Liver (tissue), 3 donors: Measurements from ENCODE around the gene MRPL42.
A peak's percentile ranks its signal among the peaks of the same experiment; 100 is the strongest.

Experiments
- EGR1 ChIP-seq, 2 donors: IDR thresholded peaks; 2 replicates each; pipeline ENCODE4 v1.6.1; 2016 to 2018; ENCODE audit warnings: antibody characterized with exemption in 2 of 2, low read depth in 2 of 2
- FOXA1 ChIP-seq: IDR thresholded peaks from 2 replicates; pipeline ENCODE4 v1.6.1; 2016; ENCODE audit warnings: antibody characterized with exemption
- GABPA ChIP-seq, 2 donors: IDR thresholded peaks in 1 of 2; conservative IDR thresholded peaks in 1 of 2; 2 replicates each; pipeline ENCODE4 v1.6.1; 2016; ENCODE audit warnings: antibody characterized with exemption in 2 of 2, mild to moderate bottlenecking in 1 of 2, moderate library complexity in 1 of 2
- HNF4A ChIP-seq, 2 donors: conservative IDR thresholded peaks; 2 replicates each; pipeline ENCODE4 v1.6.1; 2016; ENCODE audit warnings: antibody characterized with exemption in 2 of 2, mild to moderate bottlenecking in 2 of 2
- HNF4G ChIP-seq: IDR thresholded peaks from 2 replicates; pipeline ENCODE4 v1.6.1; 2016; ENCODE audit warnings: antibody characterized with exemption
- RAD21 ChIP-seq, 2 donors: IDR thresholded peaks; 2 replicates each; pipeline ENCODE4 v1.6.1; 2016; ENCODE audit warnings: antibody characterized with exemption in 2 of 2, mild to moderate bottlenecking in 2 of 2
- REST ChIP-seq: IDR thresholded peaks from 2 replicates; pipeline ENCODE4 v1.6.1; 2016; ENCODE audit warnings: antibody characterized with exemption, mild to moderate bottlenecking
- SP1 ChIP-seq: IDR thresholded peaks from 2 replicates; pipeline ENCODE4 v1.6.1; 2018; ENCODE audit warnings: antibody characterized with exemption, mild to moderate bottlenecking
- TAF1 ChIP-seq: conservative IDR thresholded peaks from 2 replicates; pipeline ENCODE4 v1.6.1; 2016; ENCODE audit warnings: antibody characterized with exemption, mild to moderate bottlenecking
- YY1 ChIP-seq: IDR thresholded peaks from 2 replicates; pipeline ENCODE4 v1.6.1; 2016; ENCODE audit warnings: antibody characterized with exemption, mild to moderate bottlenecking
- TF ChIP-seq, protein P1 (sequence below): fragments of 150-350 bp; IDR thresholded peaks from 2 replicates; pipeline ENCODE4 v1.5.1; 2017; ENCODE audit warnings: improper control_type of control experiment, low read depth, low read length; ENCODE audit not compliant: missing input control
- TF ChIP-seq, protein P2 (sequence below): IDR thresholded peaks from 2 replicates; pipeline ENCODE4 v1.6.1; 2016; ENCODE audit warnings: antibody characterized with exemption
- TF ChIP-seq, protein P3 (sequence below): IDR thresholded peaks from 2 replicates; pipeline ENCODE4 v1.6.1; 2016; ENCODE audit warnings: antibody characterized with exemption
- TF ChIP-seq, protein P4 (sequence below): IDR thresholded peaks from 2 replicates; pipeline ENCODE4 v1.6.1; 2016; ENCODE audit warnings: antibody characterized with exemption
- donor health status: healthy.
- donor health status: healthy.

DNA sequence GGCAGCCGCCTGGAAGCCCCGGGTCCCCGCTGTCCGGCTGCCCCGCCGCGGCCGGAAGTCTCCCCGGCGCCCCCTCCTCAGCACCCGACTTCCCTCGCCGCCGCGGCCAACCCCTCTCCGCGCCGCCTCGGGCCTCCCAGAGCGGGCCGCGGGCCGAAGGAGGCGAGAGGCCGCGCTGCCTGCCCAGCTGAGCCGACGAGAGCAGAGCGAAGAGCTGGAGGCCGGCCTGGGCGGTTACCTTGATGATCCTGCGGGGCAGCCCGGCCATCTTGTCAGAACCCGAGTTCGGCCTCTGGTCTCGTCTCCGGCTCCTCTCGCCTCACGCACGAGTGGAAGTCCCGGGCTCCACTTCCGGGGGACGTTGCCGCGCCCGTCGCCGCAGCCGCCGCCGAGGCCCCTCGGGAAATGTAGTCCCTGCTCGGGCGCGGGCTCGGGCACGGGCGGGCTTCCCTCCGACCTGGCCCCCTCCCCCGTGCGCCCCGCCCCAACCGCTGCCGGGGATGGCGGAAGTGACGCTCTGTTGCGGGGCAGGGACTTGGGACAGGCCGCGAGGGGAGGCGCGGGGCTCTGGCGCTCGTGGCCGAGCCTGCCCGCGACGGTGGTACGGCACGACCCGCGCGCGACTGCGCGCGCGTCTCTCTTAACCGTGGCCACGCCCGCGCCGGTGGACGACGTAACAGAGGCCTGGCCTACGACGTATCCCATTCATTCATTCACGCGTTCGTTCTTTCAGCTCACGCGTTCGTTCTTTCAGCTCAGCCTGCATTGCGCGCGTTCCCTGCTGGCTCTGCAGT is 25.5 kb upstream of the MRPL42 start, which contains the start of gene UBE2N:
- no peak for TF ChIP-seq TAF1
- no peak for TF ChIP-seq HNF4G
- TF ChIP-seq, protein P1, sequence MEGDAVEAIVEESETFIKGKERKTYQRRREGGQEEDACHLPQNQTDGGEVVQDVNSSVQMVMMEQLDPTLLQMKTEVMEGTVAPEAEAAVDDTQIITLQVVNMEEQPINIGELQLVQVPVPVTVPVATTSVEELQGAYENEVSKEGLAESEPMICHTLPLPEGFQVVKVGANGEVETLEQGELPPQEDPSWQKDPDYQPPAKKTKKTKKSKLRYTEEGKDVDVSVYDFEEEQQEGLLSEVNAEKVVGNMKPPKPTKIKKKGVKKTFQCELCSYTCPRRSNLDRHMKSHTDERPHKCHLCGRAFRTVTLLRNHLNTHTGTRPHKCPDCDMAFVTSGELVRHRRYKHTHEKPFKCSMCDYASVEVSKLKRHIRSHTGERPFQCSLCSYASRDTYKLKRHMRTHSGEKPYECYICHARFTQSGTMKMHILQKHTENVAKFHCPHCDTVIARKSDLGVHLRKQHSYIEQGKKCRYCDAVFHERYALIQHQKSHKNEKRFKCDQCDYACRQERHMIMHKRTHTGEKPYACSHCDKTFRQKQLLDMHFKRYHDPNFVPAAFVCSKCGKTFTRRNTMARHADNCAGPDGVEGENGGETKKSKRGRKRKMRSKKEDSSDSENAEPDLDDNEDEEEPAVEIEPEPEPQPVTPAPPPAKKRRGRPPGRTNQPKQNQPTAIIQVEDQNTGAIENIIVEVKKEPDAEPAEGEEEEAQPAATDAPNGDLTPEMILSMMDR = no peak
- TF ChIP-seq, protein P2, sequence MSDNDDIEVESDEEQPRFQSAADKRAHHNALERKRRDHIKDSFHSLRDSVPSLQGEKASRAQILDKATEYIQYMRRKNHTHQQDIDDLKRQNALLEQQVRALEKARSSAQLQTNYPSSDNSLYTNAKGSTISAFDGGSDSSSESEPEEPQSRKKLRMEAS = no peak
- no peak for TF ChIP-seq REST
- TF ChIP-seq YY1 = peak; percentile 89
- no peak for TF ChIP-seq RAD21 (IDR thresholded peaks at IDR 0.05)
- no peak for TF ChIP-seq EGR1 (IDR thresholded peaks at IDR 0.05; ENCODE audit: low read depth in 2 of 2)
- TF ChIP-seq GABPA (IDR thresholded peaks at IDR 0.05 in 1 of 2, conservative IDR thresholded peaks at IDR 0.05 in 1 of 2) = peak; percentile 56 to 90
- TF ChIP-seq SP1 = peak; percentile 24
- TF ChIP-seq HNF4A (conservative IDR thresholded peaks at IDR 0.05) = no peak
- TF ChIP-seq, protein P3, sequence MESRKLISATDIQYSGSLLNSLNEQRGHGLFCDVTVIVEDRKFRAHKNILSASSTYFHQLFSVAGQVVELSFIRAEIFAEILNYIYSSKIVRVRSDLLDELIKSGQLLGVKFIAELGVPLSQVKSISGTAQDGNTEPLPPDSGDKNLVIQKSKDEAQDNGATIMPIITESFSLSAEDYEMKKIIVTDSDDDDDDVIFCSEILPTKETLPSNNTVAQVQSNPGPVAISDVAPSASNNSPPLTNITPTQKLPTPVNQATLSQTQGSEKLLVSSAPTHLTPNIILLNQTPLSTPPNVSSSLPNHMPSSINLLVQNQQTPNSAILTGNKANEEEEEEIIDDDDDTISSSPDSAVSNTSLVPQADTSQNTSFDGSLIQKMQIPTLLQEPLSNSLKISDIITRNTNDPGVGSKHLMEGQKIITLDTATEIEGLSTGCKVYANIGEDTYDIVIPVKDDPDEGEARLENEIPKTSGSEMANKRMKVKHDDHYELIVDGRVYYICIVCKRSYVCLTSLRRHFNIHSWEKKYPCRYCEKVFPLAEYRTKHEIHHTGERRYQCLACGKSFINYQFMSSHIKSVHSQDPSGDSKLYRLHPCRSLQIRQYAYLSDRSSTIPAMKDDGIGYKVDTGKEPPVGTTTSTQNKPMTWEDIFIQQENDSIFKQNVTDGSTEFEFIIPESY = peak; percentile 57
- TF ChIP-seq, protein P4, sequence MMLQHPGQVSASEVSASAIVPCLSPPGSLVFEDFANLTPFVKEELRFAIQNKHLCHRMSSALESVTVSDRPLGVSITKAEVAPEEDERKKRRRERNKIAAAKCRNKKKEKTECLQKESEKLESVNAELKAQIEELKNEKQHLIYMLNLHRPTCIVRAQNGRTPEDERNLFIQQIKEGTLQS = no peak
- TF ChIP-seq FOXA1 = peak; percentile 10
